ENCODE results near the gene TULP3.

Gene TULP3

GRCh38 chr12:2974560-2974971 lies 83.9 kb downstream of the TULP3 start:
- no peak overlapping the region for H3K4me3 ChIP-seq (ENCODE audit: control insufficient read depth, low read depth, low read length)
- peak; percentile 16 for DNase-seq (ENCODE audit: low read depth)
- TF ChIP-seq CTCF (conservative IDR thresholded peaks at IDR 0.05; ENCODE audit: control insufficient read depth, insufficient read depth, low read depth, low read length): no peak

- no peak overlapping the region for H3K4me3 ChIP-seq (ENCODE audit: control insufficient read depth, low read depth, low read length)
- no peak for TF ChIP-seq CTCF (conservative IDR thresholded peaks at IDR 0.05; ENCODE audit: control insufficient read depth, insufficient read depth, low read depth, low read length)
- DNase-seq (ENCODE audit: low read depth): no peak
These were observed 85.9 kb downstream of the TULP3 start for GRCh38 chr12:2976581-2976996.

- no peak overlapping the region for H3K4me3 ChIP-seq (ENCODE audit: control insufficient read depth, low read depth, low read length)
- no peak for DNase-seq (ENCODE audit: low read depth)
- no peak for TF ChIP-seq CTCF (conservative IDR thresholded peaks at IDR 0.05; ENCODE audit: control insufficient read depth, insufficient read depth, low read depth, low read length)
These were observed 87.1 kb downstream of the TULP3 start for GRCh38 chr12:2977776-2978175.

- no peak for DNase-seq (ENCODE audit: low read depth)
- no peak overlapping the region for H3K4me3 ChIP-seq (ENCODE audit: control insufficient read depth, low read depth, low read length)
- no peak for TF ChIP-seq CTCF (conservative IDR thresholded peaks at IDR 0.05; ENCODE audit: control insufficient read depth, insufficient read depth, low read depth, low read length)
These were observed 89.1 kb downstream of the TULP3 start for GRCh38 chr12:2979806-2980205.

GRCh38 chr12:2980630-2981029 lies 89.9 kb downstream of the TULP3 start:
- no peak for TF ChIP-seq CTCF (conservative IDR thresholded peaks at IDR 0.05; ENCODE audit: control insufficient read depth, insufficient read depth, low read depth, low read length)
- H3K4me3 ChIP-seq (ENCODE audit: control insufficient read depth, low read depth, low read length): no peak overlapping the region
- DNase-seq (ENCODE audit: low read depth): no peak

- TF ChIP-seq CTCF (conservative IDR thresholded peaks at IDR 0.05; ENCODE audit: control insufficient read depth, insufficient read depth, low read depth, low read length): no peak
- no peak for DNase-seq (ENCODE audit: low read depth)
- no peak overlapping the region for H3K4me3 ChIP-seq (ENCODE audit: control insufficient read depth, low read depth, low read length)
These were observed 91.7 kb downstream of the TULP3 start for GRCh38 chr12:2982361-2982760.

- no peak for TF ChIP-seq CTCF (conservative IDR thresholded peaks at IDR 0.05; ENCODE audit: control insufficient read depth, insufficient read depth, low read depth, low read length)
- DNase-seq (ENCODE audit: low read depth): no peak
- H3K4me3 ChIP-seq (ENCODE audit: control insufficient read depth, low read depth, low read length): no peak overlapping the region
These were observed 93.6 kb downstream of the TULP3 start for GRCh38 chr12:2984249-2984648.
